GM19455 (cell line): ENCODE results near the gene C4A.
"Not testable (repeated sequence)": the region's sequence is repeated elsewhere in the genome, so short reads cannot be mapped to it uniquely, and the experiment has no call there.

Source experiments
- ATAC-seq: cut with Tn5 transposase; IDR thresholded peaks from one replicate; pipeline ENCODE4 v1.9.1; 2021; ENCODE audit not compliant: unreplicated experiment

Gene C4A

DNA sequence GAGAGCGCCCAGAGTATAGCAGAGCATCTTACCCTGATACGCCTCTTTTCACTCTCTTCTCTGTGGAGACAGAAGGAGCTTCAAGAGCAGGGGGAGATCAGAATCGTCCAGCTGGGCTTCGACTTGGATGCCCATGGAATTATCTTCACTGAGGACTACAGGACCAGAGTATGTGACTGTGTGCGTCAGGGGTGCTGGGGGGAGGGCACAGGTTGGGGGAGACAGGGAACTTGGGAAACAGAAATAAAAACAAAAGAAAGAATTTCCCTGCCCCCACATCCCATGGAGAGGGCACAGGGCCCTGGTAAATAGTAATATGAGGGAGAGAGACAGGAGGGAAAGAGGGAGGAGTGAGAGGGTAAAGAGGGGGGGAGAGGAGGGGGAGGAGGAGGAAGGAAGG is 3.0 kb upstream of the C4A start:
- ATAC-seq = no peak

DNA sequence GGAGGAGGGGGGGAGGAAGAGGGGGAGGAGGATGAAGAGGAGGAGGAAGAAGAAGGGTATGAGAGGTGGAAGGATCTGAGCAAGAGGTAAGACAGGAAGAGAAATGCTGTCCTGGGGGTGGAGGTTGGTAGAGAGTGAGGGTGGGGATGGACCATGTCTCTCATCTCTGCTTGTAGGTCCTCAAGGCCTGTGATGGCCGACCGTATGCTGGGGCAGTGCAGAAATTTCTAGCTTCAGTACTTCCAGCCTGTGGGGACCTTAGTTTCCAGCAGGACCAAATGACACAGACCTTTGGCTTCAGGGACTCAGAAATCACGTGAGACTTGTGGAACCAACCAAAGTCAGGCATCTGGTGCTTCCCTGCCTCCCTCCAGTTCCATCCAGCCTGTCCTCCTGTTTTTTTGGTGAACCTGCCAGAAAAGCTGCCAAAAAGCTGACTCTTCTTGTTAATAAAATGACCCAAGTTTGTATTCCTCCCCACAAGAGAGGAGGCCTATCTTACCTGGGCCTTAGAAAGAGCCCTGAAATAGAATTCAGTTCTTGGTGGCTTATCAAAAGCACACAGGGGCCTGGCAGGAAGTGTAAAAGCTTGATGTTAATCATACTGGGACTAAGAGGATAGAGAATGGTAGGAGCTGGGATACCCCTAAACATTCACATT is 2.5 kb upstream of the C4A start:
- no peak for ATAC-seq

DNA sequence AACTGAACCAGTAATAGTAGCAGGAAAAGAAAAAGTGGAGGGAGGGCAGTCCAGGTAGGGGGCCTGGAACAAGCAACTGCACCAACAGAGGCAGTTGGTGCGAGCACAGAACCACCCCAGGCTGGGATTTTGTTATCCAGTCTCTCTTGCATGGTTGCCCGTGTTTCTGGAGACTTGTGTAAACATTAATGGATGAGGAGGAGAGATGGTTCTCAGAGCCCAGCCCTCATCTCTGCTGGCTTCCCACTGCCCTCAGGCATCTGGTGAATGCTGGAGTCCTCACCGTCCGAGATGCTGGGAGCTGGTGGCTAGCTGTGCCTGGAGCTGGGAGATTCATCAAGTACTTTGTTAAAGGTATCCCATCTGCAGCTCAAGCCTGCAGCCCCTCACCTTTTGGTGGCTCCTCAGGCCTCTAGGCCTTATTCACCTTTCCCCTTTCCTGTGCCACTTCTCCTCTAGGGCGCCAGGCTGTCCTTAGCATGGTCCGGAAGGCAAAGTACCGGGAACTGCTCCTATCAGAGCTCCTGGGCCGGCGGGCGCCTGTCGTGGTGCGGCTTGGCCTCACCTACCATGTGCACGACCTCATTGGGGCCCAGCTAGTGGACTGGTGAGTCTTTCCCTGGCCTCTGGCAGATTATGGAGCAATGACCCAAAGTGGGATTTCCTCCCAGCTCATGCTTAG is 1.5 kb upstream of the C4A start:
- not testable (repeated sequence) for ATAC-seq

DNA sequence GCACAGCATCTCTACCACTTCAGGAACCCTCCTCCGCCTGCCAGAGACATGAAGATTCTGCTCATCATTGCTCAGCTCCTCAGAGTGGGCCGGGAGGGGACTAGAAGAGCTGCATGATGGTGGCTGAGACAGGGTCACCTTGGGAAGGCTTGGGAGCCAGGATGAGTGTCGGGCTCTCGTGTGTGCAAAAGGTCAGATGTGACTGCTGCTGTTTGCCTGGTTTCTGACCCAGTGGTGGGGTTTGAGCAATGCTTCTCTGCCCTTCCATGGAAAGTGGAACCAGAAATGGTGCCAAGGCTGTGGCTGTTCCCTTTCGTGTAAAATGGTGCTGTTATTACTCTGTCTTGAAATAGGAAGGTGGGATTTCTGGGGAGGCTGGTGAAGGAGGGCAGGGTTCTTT is 859 bp upstream of the C4A start:
- ATAC-seq = not testable (repeated sequence)

DNA sequence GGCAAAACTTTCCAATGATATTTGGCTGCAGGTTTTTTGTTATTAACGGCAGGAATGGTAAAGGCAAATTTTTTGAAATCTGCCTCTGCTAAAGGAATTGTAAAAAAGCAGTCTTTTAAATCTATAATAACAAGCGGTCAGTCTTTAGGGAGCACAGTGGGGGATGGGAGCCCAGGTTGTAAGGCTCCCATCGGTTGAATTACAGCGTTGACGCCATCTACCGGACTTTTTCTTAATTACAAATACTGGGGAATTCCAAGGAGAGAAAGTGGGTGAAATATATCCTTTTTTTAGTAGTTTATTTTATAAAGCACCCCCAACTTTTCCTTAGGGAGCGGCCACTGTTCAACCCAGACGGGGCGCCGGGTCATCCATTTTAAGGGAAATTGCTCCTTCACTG is 7.5 kb downstream of the C4A start:
- not testable (repeated sequence) for ATAC-seq

DNA sequence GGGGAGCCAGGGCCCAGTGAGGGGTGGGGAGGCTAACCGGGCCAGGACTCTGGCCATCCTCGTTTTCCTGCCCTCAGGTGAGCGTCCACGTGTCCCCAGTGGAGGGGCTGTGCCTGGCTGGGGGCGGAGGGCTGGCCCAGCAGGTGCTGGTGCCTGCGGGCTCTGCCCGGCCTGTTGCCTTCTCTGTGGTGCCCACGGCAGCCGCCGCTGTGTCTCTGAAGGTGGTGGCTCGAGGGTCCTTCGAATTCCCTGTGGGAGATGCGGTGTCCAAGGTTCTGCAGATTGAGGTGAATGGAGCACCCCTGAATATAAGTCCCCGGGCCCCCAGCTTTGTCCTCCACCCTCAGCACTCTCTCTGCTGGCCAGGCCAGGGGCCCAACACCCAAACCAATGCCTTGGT is 12.6 kb downstream of the C4A start:
- ATAC-seq = not testable (repeated sequence)

DNA sequence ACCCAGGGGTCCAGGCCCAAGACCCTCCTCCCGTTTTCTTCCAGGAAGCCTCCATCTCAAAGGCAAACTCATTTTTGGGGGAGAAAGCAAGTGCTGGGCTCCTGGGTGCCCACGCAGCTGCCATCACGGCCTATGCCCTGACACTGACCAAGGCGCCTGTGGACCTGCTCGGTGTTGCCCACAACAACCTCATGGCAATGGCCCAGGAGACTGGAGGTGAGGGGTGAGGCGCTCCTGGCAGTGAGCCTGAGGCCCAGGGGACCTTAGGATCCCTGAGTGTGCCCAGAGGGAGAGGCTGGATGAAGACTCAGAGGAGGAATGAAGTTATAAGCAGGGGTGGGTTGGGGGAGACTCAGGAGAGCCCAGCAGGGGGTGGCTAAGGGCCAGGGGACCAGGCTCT is 14.5 kb downstream of the C4A start:
- not testable (repeated sequence) for ATAC-seq

DNA sequence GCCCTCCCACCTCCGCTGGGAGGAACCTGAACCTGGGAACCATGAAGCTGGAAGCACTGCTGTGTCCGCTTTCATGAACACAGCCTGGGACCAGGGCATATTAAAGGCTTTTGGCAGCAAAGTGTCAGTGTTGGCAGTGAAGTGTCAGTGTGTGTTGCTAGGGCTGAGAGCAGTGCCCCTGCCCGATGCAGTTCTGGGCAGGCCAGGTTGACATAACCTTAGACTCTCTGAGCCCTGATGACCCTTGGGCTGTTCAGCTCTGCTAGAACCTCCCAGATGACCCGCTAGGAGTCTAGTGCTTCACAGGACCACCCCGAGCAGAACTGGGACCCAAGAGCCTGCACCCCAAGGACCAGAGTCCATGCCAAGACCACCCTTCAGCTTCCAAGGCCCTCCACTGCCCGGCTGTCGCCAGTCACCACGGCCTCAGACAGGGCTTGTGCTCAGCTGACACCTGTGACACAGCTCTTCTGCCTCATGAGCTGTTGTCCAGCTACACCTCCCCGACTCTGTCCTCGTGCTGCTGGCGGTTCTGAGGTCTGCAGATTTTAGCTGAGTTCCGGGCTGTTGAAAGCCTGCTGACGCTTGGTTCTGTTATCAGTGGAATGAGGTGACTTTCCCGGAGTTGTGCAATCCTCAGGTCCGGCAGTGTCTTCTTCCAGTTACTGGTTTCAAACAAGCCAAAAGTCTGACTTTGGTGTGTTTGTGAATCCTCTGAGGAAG is 20.9 kb downstream of the C4A start:
- ATAC-seq = not testable (repeated sequence)

DNA sequence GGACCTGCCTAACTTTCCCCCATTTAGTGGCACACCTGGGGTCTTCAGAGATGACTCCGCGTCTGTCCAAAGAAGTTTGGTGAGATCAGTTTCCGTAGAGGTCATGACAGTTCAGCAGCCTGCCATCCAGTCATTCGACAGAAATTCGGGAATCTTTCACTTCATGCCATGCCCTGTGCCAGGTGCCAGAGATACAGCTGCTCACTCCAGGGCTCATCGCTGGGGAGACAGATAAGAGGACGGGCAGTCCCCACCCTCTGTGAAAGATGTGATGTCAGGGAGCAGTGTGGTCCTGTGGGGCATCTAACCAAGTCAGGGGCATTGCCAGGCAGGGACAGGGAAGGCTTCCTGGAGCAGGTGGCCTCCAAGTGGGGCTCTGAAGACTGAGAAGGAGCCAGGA is 21.4 kb downstream of the C4A start:
- ATAC-seq = not testable (repeated sequence)

DNA sequence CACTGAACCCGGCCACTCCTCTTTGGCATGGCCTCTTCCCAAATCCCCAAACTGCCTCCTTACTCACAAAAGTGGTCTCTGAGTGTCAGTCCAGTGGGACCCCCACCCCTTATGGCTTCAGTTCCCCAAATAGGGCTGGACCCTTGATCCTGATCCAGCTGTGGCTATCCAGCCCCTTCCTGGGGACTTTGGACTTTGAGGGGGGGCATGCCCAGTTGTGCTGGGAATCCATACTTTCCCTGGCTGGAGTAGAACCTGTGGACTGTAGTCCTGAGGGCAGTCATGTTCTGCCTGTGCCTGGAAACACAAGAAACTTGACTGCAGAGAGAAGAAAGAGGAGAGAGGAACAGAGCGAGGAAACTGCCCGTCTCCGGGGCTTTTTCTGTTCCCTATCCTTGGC is 22.5 kb downstream of the C4A start:
- ATAC-seq = not testable (repeated sequence)

DNA sequence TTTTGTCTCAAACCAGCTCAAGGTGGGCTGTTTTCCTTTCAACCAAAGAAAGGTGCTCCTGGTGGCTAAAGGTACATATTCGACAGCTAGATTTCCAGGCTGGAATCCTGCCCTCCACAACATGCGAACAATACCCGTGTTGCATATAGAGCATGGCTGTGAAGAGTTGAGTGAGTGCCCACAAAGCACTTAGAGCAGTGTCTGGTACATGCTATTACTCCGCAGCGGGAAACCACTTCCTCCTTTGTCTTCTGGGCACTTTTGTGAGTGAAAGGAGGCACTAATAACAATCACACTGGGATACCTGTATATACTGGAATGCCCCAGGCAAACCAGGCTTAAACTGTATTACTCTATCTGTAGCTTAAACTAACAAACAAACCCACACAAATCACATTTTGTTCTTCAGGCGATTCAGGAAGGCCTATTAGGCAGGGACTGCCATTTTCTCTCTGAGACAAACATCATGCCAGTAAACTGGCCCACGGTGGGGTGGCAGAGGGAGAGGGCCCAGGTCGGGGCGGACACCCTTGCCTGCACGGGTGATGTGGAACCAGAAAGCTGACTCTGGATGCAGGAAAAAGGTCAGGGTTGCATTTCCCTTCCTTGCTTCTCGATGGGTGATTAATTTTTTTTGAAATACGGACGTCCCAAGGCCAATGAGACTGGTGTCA is 23.1 kb downstream of the C4A start:
- not testable (repeated sequence) for ATAC-seq

DNA sequence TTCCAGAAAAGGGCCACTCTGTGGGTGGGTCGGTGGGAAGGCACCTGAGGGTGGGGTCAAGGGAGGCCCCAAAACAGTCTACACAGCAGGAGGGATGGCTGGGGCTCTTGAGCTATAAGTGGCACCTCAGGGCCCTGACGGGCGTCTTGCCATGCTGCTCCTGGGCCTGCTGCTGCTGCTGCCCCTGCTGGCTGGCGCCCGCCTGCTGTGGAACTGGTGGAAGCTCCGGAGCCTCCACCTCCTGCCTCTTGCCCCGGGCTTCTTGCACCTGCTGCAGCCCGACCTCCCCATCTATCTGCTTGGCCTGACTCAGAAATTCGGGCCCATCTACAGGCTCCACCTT is 23.7 kb downstream of the C4A start:
- ATAC-seq = not testable (repeated sequence)

DNA sequence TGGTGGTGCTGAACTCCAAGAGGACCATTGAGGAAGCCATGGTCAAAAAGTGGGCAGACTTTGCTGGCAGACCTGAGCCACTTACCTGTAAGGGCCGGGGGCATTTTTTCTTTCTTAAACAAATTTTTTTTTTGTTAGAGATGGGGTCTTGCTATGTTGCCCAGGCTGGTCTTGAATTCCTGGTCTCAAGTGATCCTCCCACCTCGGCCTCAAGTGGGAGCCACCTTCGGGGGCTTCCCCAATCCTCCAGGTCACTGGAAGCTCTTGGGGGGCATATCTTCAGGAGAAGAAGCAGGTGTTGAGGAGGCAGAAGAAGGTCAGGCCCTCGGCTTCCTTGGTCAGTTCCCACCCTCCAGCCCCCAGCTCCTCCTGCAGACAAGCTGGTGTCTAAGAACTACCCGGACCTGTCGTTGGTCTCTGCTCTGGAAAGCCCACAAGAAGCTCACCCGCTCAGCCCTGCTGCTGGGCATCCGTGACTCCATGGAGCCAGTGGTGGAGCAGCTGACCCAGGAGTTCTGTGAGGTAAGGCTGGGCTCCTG is 24.2 kb downstream of the C4A start:
- not testable (repeated sequence) for ATAC-seq

DNA sequence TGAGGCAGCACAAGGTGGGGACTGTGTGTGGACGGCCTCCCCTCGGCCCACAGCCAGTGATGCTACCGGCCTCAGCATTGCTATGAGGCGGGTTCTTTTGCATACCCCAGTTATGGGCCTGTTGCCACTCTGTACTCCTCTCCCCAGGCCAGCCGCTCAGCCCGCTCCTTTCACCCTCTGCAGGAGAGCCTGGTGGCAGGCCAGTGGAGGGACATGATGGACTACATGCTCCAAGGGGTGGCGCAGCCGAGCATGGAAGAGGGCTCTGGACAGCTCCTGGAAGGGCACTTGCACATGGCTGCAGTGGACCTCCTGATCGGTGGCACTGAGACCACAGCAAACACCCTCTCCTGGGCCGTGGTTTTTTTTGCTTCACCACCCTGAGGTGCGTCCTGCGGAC is 25.2 kb downstream of the C4A start:
- not testable (repeated sequence) for ATAC-seq

DNA sequence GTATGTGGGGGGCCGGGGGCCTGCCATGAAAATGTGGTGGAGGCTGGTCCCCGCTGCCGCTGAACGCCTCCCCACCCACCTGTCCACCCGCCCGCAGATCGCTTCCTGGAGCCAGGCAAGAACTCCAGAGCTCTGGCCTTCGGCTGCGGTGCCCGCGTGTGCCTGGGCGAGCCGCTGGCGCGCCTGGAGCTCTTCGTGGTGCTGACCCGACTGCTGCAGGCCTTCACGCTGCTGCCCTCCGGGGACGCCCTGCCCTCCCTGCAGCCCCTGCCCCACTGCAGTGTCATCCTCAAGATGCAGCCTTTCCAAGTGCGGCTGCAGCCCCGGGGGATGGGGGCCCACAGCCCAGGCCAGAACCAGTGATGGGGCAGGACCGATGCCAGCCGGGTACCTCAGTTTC is 26.2 kb downstream of the C4A start:
- ATAC-seq = not testable (repeated sequence)

DNA sequence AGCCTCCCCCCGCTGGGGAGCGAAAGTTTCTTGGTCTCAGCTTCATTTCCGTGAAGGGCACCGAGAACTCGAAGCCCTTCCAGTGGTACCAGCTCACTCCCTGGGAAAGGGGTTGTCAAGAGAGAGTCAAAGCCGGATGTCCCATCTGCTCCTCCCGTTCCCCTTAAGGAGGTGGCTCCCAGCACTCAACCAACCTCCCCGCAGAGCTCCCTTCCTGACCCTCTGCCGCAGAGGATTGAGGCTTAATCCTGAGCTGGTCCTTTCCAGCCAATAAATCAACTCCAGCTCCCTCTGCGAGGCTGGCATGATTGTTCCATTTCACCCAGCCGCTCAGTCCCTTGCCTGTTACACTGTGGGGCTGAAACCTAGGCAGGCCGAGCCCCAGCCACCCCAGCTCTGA is 26.8 kb downstream of the C4A start:
- ATAC-seq = not testable (repeated sequence)

DNA sequence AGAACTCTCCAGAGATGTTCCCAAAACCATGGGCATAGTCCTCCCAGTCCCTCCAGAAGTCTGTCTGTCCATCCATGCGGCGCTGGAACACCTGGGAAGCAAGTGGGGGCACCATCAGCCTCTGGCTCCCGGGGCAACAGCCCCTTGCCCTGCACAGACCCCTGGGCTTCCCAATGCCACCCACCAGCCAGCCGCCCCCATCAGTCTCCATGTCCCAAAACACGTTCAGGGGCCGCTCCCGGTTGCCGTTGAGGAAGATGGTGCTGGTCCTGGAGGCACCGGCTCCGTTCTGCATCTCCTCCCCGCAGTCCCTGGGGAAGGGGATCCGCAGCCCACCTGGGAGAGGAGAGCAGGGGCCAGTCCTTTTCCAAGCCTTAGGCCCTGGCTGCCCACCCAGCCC is 27.7 kb downstream of the C4A start:
- not testable (repeated sequence) for ATAC-seq

DNA sequence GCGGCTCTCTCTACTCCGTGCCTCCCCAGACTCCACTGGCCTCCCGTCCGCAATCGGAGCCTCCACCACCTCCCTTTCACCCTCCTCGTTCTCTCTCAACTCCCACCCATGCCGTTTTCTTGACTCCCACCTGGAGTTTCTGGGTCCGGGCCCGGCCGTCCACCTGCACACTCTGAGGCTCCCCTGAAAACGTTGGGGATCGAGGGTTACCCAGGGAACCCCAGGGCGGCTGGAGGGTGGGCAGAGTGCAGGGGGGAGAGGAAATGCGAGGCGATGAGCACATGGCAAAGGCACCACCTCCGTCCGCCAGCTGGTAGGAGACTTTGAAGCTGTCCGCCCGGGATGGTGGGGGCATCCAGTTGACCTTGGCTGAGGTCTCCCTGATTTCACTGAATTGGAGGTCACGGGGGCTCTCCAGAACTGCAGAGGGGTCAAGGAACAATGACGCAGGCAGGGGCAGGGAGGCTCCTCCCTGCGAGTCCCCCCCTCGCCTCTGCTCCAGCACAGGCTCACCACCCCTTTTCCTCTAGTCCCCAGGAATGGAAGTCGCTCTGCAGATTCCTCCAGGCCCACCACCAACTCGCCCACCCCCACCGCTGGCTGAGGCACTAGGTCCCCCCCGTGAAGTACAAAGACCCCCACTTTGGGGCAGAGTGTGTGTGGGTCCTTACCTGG is 29.1 kb downstream of the C4A start:
- not testable (repeated sequence) for ATAC-seq

DNA sequence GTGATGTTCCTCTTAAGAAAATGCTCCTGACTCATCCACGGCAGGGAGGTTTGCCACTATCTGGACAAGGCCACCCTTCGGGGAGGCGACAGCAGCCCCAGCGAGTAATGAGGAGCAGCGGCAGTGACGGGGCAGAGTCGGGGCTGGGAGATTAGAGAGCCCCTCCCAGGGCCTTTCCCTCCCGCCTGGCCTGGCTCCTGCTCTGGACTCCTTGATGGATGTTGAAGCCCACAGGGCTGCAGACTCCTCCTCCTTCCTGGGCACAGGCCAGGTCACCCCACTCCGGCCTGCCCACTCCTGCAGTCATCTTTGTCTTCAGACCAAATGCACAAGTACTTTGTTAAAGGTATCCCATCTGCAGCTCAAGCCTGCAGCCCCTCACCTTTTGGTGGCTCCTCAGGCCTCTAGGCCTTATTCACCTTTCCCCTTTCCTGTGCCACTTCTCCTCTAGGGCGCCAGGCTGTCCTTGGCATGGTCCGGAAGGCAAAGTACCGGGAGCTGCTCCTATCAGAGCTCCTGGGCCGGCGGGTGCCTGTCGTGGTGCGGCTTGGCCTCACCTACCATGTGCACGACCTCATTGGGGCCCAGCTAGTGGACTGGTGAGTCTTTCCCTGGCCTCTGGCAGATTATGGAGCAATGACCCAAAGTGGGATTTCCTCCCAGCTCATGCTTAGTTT is 31.2 kb downstream of the C4A start:
- not testable (repeated sequence) for ATAC-seq

DNA sequence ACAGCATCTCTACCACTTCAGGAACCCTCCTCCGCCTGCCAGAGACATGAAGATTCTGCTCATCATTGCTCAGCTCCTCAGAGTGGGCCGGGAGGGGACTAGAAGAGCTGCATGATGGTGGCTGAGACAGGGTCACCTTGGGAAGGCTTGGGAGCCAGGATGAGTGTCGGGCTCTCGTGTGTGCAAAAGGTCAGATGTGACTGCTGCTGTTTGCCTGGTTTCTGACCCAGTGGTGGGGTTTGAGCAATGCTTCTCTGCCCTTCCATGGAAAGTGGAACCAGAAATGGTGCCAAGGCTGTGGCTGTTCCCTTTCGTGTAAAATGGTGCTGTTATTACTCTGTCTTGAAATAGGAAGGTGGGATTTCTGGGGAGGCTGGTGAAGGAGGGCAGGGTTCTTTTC is 31.9 kb downstream of the C4A start:
- not testable (repeated sequence) for ATAC-seq
